SU-DHL-6 (cell line): ENCODE results near the gene USP10.

Experiments used
- CTCF ChIP-seq: fragments of 200-600 bp; sonication (generic); IDR thresholded peaks from one replicate; pipeline ENCODE4 v1.5.1; 2017; ENCODE audit warnings: antibody characterized with exemption, mild to moderate bottlenecking, low read length, moderate library complexity; ENCODE audit not compliant: insufficient read depth, poor library complexity, severe bottlenecking
- EZH2phosphoT487 ChIP-seq: fragments of 200-600 bp; sonication (generic), shearing (Covaris generic); conservative IDR thresholded peaks from 2 replicates; pipeline ENCODE4 v1.6.1; 2018; ENCODE audit warnings: mild to moderate bottlenecking, antibody characterized with exemption, low read length, moderate library complexity, mixed read lengths

DNA sequence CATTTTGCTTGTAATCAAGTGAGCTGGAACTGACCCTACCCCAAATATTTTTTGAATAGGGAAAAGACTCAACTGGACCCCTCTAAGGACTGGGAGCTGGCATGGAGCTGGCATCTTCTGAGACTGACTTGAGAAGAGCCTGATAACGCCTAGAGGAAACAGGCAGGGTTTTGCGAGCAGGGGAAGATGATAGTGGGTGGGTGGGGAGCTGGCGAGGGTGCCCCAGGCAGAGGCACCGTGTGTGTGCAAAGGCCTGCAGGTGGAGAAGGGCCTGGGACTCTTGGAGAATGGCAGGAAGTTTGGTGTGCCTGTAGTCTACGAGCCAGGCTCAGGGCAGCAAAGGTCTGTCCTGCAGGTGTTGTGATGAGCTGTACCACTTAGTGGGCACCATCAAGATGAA lies 124.1 kb downstream of the USP10 start:
- no peak for TF ChIP-seq CTCF
- TF ChIP-seq EZH2phosphoT487, result no peak
